Body of pancreas (tissue), 4 donors: ENCODE data around the gene IBA57. TPM values are rescaled to one million over a fixed set of nuclear protein-coding genes. Genes with fewer than 3 reads are reported as not detected.
"Not testable (repeated sequence)": the region's sequence is repeated elsewhere in the genome, so short reads cannot be mapped to it uniquely, and the experiment has no call there.

Experiments
- ATAC-seq: fragments of 150-250 bp; one replicate; pipeline ENCODE4 v1.9.1; 2016
- DNase-seq, 4 donors: peaks; one replicate each; pipeline ENCODE4 v3.0.0-alpha.2; 2019
- H3K27ac ChIP-seq, 4 donors: fragments of 200-600 bp; sonication (generic); 1 replicate in 3 of 4; 2 replicates in 1 of 4; pipeline versions ENCODE4 v1.5.1 to v1.6.1; 2016 to 2019; ENCODE audit warnings: mild to moderate bottlenecking in 1 of 4, mixed read lengths in 1 of 4, moderate library complexity in 1 of 4
- H3K27me3 ChIP-seq, 2 donors: fragments of 200-600 bp; sonication (generic); one replicate each; pipeline ENCODE4 v1.6.0; 2016; ENCODE audit warnings: mild to moderate bottlenecking in 1 of 2
- H3K36me3 ChIP-seq, 2 donors: fragments of 200-600 bp; sonication (generic); replicated peaks in 1 of 2; 2 replicates each; pipeline ENCODE4 v1.5.1; 2016; ENCODE audit warnings: low read depth in 2 of 2; ENCODE audit not compliant: insufficient read depth in 1 of 2
- H3K4me1 ChIP-seq: fragments of 200-600 bp; sonication (generic); one replicate; pipeline ENCODE4 v1.6.0; 2016
- H3K4me3 ChIP-seq, 2 donors: fragments of 200-600 bp; sonication (generic); 1 replicate in 1 of 2; 2 replicates in 1 of 2; pipeline ENCODE4 v1.5.1; 2016 to 2019
- H3K9me3 ChIP-seq, 3 donors: fragments of 200-600 bp; sonication (generic); 1 replicate in 2 of 3; 2 replicates in 1 of 3; pipeline ENCODE4 v1.5.1; 2016
- POLR2A ChIP-seq, 3 donors: fragments of 450-650 bp; IDR thresholded peaks; one replicate each; pipeline ENCODE4 v1.6.1; 2016; ENCODE audit warnings: antibody characterized with exemption in 3 of 3, mild to moderate bottlenecking in 2 of 3
- WGBS, 2 donors: methylation state at CpG; one replicate each; pipeline ENCODE4 v1.1.5; 2017; 5-methylcytosine and 5-hydroxymethylcytosine counted together
- intact Hi-C: fragments of 100-400 bp; cut with DNase I; formaldehyde crosslinking; loops from one replicate; pipeline ENCODE4 v1.15.1; 2023
- total RNA-seq, 2 donors: library from RNA; depleted of rRNA; stranded (reverse); fragments of >200 nt; gene quantifications; one replicate each; pipeline ENCODE4 v1.1.0, GENCODE V29; 2016
- TF ChIP-seq, protein P1 (sequence below), 7 experiments: fragments of 450-650 bp in 4 of 7; fragments of 200-600 bp in 3 of 7; sonication (generic) in 3 of 7; IDR thresholded peaks; one replicate each; pipeline ENCODE4 v1.5.1; 2016 to 2019; ENCODE audit warnings: antibody characterized with exemption in 7 of 7

Gene IBA57
- total RNA-seq, 2 donors from 2014 or later = 4.7 to 13.5 TPM

- H3K4me3 ChIP-seq = no peak overlapping the region
- WGBS, 2 donors = 84 to 85% methylated on average over 18 to 28 of the region's 28 CpGs
- H3K27ac ChIP-seq = no peak overlapping the region
- peaks cover 6% of the 10 kb centered on the region for H3K4me1 ChIP-seq
- ATAC-seq (no peak), DNase-seq (no peak)
- TF ChIP-seq, protein P1, sequence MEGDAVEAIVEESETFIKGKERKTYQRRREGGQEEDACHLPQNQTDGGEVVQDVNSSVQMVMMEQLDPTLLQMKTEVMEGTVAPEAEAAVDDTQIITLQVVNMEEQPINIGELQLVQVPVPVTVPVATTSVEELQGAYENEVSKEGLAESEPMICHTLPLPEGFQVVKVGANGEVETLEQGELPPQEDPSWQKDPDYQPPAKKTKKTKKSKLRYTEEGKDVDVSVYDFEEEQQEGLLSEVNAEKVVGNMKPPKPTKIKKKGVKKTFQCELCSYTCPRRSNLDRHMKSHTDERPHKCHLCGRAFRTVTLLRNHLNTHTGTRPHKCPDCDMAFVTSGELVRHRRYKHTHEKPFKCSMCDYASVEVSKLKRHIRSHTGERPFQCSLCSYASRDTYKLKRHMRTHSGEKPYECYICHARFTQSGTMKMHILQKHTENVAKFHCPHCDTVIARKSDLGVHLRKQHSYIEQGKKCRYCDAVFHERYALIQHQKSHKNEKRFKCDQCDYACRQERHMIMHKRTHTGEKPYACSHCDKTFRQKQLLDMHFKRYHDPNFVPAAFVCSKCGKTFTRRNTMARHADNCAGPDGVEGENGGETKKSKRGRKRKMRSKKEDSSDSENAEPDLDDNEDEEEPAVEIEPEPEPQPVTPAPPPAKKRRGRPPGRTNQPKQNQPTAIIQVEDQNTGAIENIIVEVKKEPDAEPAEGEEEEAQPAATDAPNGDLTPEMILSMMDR (IDR thresholded peaks at IDR 0.05) = no peak
- TF ChIP-seq POLR2A (IDR thresholded peaks at IDR 0.05) = no peak
- intact Hi-C loops = no loop called here
- H3K9me3 ChIP-seq = peaks cover 0 to 13% (median 0%) of the 10 kb centered on the region in 3 donors
- H3K27me3 ChIP-seq = no peaks in the 10 kb centered on the region
- H3K36me3 ChIP-seq = no peaks in the 10 kb centered on the region
Observed at GRCh38 chr1:228219962-228220780, 54.6 kb downstream of the IBA57 start.

GRCh38 chr1:228221097-228221496 lies 55.5 kb downstream of the IBA57 start:
- WGBS, 2 donors = 86 to 92% methylated on average over 9 of the region's 9 CpGs

DNA sequence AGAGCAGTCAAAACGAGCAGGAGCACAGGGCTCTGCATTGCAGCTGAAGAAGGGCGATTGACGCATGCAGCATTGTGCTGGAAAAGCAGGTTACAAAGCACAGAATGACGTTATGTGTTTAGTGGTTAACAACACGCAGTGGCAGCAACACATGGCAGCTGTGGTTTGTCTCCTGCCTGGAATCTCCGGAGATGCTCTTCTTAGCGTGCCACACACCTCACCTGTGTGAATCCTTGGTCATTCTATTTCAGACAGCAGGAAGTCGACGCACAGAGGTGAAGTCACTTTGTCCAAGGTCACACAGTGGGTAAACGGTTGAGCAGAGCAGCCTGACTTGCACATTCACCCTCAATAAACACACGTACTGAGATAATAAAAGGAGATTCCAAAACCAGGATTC lies 56.9 kb downstream of the IBA57 start:
- Histone ChIP-seq H3K4me1 (no peaks in the 10 kb centered on the region), H3K36me3 (no peaks in the 10 kb centered on the region)
- TF ChIP-seq, protein P1 (IDR thresholded peaks at IDR 0.05) = no peak
- TF ChIP-seq POLR2A (IDR thresholded peaks at IDR 0.05) = no peak

More at GRCh38 chr1:228221097-228221496, 55.5 kb downstream of the IBA57 start:
- ATAC-seq, H3K27ac ChIP-seq, H3K4me3 ChIP-seq, H3K36me3 ChIP-seq, H3K27me3 ChIP-seq, intact Hi-C loops, H3K4me1 ChIP-seq, DNase-seq: not testable (repeated sequence)
- H3K9me3 ChIP-seq = peaks cover 0 to 14% (median 0%) of the 10 kb centered on the region in 3 donors

GRCh38 chr1:228224198-228225164 lies 58.9 kb downstream of the IBA57 start:
- no peak overlapping the region for H3K27ac ChIP-seq
- H3K27me3 ChIP-seq = no peaks in the 10 kb centered on the region
- no peak for TF ChIP-seq POLR2A (IDR thresholded peaks at IDR 0.05)
- TF ChIP-seq, protein P1 (IDR thresholded peaks at IDR 0.05) = no peak
- WGBS, 2 donors = 87 to 91% methylated on average over 16 of the region's 16 CpGs
- H3K9me3 ChIP-seq = peaks cover 0 to 14% (median 0%) of the 10 kb centered on the region in 3 donors
- ATAC-seq (no peak), DNase-seq (no peak)
- no peaks in the 10 kb centered on the region for H3K36me3 ChIP-seq
- no peaks in the 10 kb centered on the region for H3K4me1 ChIP-seq
- intact Hi-C loops = no loop called here
- no peak overlapping the region for H3K4me3 ChIP-seq

More for the DNA sequence above, 56.9 kb downstream of the IBA57 start:
- no peak overlapping the region for H3K27ac ChIP-seq
- DNase-seq (no peak), ATAC-seq (no peak)
- no peak overlapping the region for H3K4me3 ChIP-seq
- intact Hi-C loops = no loop called here
- H3K27me3 ChIP-seq = no peaks in the 10 kb centered on the region
- H3K9me3 ChIP-seq = peaks cover 0 to 14% (median 0%) of the 10 kb centered on the region in 3 donors
- WGBS, 2 donors = 66 to 71% methylated on average over 11 of the region's 11 CpGs

DNA sequence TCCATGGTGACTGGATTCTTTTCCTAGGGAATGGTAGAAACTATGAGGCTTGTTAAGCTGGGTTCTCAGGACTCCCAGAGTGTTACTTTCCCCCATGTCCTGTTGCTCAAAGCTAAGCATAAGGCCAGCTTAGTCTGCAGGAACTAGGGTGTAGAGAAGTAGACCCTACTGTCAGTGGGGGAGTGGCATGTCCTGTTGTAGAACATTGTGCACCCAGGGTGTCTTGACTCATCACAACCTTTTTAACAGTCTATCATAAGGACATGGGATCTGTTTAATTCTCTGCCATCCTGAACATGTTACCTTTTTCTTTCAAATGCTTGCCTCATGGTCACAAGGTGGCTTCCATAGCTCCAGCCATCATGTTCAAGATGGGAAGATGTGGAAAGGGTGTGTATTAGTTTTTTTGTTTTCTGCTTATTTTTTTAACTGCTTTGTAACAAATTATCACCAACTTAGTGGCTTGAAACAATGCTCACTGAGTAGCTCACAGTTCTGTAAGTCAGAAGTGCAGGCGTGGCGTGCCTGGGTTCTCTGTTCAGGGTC lies 59.6 kb downstream of the IBA57 start:
- Histone ChIP-seq H3K36me3 (no peaks in the 10 kb centered on the region), H3K4me1 (no peaks in the 10 kb centered on the region), H3K4me3 (no peak overlapping the region), H3K9me3 (peaks cover 0 to 14% (median 0%) of the 10 kb centered on the region in 3 donors), H3K27me3 (no peaks in the 10 kb centered on the region), H3K27ac (no peak overlapping the region)
- intact Hi-C loops = no loop called here
- ATAC-seq = no peak
- TF ChIP-seq, protein P1 (IDR thresholded peaks at IDR 0.05) = no peak
- WGBS, 2 donors = 0 to 93% methylated on average over 2 of the region's 2 CpGs
- no peak for DNase-seq
